Stimulated activated CD4-positive, alpha-beta T cell treated with anti-CD3 and anti-CD28 coated beads, TNF-alpha, amount 100 ng/mL, for 4 hours (primary cell): ENCODE data around the gene SURF2.
"Not testable (repeated sequence)": the region's sequence is repeated elsewhere in the genome, so short reads cannot be mapped to it uniquely, and the experiment has no call there.

Experiments used
- DNase-seq, 3 experiments: peaks; one replicate each; pipeline ENCODE4 v3.0.0-alpha.2; 2020; ENCODE audit warnings: low read depth in 3 of 3

SURF2 gene

GRCh38 chr9:133356391-133357091 is at the start of gene SURF2, which contains the start of gene SURF1:
Gene SURF2 (plus strand): TSS chr9:133356550. CDS start chr9:133356593, 43 bp downstream.
Gene SURF1 (minus strand): TSS chr9:133356487. CDS start chr9:133356453, 34 bp downstream.
- peak; percentile 80 to 85 (median 83) for DNase-seq

- no peak for DNase-seq
Measured at GRCh38 chr9:133307301-133307700, 49.0 kb upstream of the SURF2 start.

DNA sequence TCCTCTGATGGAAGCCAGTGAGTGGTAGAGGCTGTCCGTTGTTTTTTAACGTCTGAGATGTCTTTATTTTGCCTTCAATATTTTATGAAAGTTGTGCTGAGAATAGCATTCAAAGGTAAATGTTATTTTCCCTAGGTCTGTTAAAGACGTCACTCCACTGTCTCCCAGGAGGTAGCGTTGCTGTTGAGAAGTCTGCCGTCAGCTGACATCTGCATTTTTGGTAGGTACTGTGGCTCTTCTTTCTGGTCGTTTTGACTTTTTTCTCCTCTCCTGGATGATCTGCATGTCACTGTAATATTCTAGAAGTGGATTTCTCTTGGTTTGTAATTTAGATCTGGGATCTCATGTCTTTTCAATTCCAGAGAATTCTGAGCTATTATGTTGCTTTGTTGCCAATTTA is 46.7 kb upstream of the SURF2 start:
- DNase-seq = no peak

DNA sequence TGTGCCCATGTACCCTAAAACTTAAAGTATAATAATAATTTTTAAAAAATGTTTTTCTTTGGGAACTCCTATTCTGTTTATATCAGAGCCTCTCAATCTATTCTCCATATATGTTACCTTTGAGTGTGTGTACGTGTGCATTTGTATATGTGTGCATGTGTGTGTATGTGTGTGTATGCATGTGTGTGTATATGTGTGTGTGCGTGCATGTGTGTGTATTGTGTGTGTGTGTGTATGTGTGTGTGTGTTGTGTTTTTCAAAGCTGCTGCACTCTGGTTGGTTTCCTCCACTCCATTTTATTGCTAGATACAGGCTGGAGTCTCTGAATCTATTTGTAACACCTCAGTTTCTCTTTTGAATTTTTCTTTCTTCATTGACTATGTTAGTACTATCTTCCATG is 40.4 kb upstream of the SURF2 start:
- DNase-seq = no peak

GRCh38 chr9:133317551-133317950 is 38.8 kb upstream of the SURF2 start:
- not testable (repeated sequence) for DNase-seq

DNA sequence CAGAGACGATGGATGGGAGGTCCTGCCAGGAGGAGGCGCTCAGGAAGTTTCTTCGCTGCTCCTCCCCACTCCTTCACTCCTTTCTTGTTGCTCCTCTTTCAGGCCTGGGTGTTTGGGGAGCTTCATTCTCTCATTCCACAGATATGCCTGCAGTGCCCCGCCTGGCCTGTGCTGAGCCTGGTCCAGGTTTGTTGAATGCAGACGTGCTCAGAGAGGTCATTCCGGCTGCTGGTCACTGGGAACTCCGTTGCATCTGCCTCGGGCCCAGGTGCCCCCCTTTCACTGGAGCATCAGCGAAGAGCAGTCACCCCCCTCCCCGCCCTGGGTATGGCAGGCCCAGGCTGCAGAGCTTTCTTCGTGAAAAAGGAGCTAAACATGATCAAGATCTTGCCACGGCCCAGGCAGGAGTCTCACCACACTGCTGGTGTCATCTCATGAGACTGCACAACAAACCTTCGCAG is 35.9 kb upstream of the SURF2 start:
- DNase-seq = no peak

DNA sequence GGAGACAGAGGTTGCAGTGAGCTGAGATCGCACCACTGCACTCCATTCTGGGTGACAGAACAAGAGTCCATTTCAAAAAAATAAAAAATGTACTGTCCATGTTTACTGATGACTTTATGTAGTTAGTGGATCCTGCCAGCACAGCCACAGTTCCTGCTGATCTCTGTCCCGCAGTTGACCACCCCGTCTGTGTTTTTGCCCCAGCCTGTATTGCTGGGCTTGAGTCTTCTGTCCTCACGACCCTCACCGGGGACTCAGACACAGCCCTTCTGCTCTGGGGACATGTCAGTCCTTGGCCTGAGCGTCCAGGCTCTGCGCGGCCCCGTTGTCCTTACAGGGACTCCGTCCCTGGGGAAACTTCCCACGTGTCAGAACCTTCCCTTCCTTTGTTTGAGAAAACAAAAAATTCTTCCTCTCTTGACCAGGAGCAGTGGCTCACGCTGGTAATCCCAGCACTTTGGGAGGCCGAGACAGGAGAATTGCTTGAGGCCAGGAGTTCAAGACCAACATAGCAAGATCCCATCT is 34.9 kb upstream of the SURF2 start:
- DNase-seq = no peak

DNA sequence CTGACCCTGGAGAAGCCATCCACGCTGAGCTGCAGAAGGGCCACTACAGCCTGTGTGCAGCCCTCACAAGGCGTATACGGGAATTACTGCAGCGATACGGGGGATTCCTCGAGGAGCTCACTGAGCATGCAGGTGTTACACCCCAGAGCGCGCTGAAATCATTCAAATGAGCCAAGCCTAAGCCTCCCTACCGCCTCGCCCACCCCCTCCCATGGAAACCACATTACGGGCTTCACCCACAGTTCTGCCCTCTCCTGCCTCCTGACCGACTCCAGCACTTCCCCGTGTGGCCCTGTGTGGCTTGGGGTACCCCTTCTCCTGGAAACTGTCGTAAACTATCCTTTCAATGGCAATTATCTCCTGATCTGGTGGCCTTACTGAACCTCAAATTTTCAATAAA is 33.6 kb upstream of the SURF2 start:
- DNase-seq = no peak

- DNase-seq = no peak
Measured at GRCh38 chr9:133323211-133323610, 33.1 kb upstream of the SURF2 start.

DNA sequence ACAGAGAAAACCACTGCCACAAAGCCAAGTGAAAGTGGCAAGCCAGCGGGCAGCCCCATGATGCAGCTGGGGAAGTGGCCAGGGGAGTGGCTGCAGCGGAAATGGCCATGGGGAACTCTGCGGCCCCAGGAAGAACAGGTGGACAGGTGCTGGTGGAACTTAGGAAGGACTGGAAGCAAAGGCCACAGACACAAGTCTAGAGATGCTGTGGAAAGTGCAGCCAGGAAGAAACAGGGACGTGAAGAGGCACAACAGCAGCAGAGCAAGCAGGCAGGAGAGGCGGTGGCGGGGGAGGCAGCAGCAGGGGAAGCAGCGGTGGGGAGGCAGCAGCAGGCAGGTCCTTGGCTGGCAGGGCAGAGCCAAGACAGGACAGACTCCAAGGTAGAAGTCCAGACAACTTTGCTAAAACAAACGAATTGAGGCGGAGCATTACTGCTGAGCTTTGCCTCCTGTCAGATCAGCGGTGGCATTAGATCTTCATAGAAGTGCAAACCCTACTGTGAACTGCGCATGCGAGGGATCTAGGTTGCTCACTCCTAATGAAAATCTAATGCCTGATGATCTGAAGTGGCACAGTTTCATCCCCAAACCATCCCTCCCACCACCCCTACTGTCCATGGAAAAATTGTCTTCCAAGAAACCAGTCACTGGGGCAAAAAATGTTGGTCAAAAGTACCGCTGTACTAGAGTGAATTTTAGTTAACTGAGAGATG is 32.2 kb upstream of the SURF2 start:
- no peak for DNase-seq

GRCh38 chr9:133327021-133327420 is 29.3 kb upstream of the SURF2 start:
- DNase-seq = not testable (repeated sequence)

DNA sequence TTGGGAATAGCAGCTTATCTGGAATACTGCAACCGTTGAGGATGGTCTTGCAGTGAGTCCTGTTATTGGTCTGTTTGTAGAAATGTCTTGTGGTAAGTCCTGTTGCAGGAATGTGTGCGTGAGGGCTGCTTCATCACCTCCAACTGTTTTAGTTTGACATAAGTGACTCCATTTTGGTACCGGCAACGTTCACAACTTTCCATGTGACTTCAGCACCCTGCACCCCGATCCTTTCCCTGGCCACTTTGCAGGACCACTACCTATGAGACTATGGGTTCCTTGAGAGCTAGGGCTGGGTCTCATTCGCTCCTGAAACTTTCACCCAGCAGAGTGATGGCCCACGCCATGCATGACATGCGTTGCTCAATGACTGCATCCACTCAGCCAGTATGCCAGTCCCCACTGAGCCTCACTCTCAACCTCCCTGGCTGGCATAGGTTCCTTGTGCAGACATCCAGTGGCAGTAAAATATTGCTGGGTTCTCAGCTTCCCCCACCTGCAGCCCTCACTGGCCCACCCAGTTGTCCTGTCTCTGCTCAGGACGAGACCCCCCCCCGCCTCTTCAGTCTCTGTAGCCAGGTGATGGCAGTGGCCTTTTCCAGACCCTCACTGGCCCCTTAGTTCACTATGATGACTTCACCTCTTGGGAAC is 28.4 kb upstream of the SURF2 start:
- DNase-seq = no peak

- not testable (repeated sequence) for DNase-seq
Measured at GRCh38 chr9:133329306-133330156, 26.8 kb upstream of the SURF2 start.

GRCh38 chr9:133331221-133331620 is 25.1 kb upstream of the SURF2 start:
- DNase-seq = no peak

DNA sequence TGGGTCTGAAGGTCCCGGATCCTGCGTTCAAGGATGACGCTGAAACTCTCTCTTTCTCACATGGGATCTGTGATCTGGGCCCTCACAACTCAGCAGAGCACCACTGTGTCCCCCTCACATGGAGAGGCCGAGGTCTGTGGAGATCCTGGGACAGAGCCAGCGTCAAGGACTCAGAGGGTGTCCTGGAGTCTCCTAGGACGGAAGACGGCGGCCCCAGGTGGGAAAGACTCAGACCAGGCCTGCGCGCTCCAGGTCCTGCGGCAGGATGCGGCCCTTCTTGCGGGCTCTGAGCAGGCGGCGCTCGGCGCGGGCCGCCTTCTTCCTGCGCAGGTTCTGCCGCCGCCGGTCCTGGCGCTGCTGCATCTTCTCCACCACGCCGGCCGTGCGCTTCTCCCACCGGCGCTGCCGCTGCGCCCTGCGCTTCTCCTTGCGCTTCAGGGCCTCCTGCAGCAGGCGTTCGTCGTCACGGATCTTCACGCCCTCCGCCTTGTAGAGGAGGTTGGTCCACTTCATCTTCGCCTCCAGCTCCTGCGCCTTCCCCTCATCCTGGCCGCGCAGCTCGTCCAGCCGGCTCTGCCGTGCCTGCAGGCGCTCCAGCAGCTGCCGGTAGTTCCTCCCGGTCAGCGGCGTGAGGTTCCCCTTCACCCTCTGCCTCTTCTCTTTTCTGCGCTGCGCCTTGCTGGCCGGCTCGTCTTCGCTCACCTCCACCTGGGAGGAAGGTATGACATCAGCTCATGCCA is 24.5 kb upstream of the SURF2 start:
- DNase-seq = no peak

GRCh38 chr9:133332381-133332730 is 24.0 kb upstream of the SURF2 start:
- no peak for DNase-seq

- DNase-seq = no peak
Measured at GRCh38 chr9:133333011-133333410, 23.3 kb upstream of the SURF2 start.

GRCh38 chr9:133333566-133333965 is 22.8 kb upstream of the SURF2 start:
- no peak for DNase-seq

DNA sequence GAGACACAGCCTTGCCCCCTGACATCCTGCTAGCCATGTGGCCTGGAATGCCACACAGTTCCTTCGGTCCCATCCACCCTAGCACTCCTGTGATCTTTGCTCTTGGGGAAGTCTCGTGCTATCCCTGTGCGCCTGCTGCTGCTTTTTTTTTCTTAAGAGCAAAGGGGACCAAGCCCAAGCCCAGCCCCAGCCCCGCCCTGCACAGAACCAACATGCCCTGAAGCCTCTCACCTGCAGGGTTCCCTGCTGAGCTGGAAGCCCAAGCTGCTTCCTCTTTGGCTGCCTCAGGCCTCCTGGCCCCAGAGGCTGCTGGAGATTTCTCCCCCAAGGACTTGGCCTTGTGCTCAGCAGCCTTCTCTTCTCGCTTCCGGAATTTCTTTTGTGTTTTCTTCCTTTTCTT is 22.2 kb upstream of the SURF2 start:
- DNase-seq = no peak

GRCh38 chr9:133334888-133335287 is 21.5 kb upstream of the SURF2 start:
- DNase-seq = not testable (repeated sequence)
